ENCODE measurements around the gene CAMK1D. TPM values are rescaled to one million over a fixed set of nuclear protein-coding genes. Genes with fewer than 3 reads are reported as not detected.

The CAMK1D gene
- total RNA-seq, 1 donor from 2014 or later: 6.5 TPM

DNA sequence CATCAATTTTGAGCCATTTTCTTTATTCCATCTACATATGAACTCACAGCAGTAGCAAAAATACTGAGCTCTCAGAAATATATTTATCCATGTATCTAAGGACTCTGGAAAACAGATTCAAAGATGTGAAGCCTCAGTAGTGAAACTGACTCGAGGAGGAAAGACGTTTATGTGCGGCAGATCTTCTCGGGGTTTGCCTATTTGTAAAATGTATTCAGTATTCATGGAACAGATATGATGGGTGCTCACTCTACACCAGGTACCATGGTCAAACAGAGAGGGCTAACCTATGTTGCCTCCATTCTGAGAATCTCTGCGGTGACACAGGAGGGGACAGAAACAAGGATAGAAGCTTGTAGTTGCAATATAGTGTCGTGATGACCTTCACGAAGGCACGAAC is 93.7 kb downstream of the CAMK1D start:
- no peak overlapping the region for H3K27ac Mint-ChIP-seq (ENCODE audit: unreplicated experiment)
- DNase-seq (ENCODE audit: low read depth, low spot score): no peak
- no peaks in the 10 kb centered on the region for H3K36me3 Mint-ChIP-seq (ENCODE audit: low read depth)
- no peak overlapping the region for H3K4me3 Mint-ChIP-seq
- TF ChIP-seq, protein P1, sequence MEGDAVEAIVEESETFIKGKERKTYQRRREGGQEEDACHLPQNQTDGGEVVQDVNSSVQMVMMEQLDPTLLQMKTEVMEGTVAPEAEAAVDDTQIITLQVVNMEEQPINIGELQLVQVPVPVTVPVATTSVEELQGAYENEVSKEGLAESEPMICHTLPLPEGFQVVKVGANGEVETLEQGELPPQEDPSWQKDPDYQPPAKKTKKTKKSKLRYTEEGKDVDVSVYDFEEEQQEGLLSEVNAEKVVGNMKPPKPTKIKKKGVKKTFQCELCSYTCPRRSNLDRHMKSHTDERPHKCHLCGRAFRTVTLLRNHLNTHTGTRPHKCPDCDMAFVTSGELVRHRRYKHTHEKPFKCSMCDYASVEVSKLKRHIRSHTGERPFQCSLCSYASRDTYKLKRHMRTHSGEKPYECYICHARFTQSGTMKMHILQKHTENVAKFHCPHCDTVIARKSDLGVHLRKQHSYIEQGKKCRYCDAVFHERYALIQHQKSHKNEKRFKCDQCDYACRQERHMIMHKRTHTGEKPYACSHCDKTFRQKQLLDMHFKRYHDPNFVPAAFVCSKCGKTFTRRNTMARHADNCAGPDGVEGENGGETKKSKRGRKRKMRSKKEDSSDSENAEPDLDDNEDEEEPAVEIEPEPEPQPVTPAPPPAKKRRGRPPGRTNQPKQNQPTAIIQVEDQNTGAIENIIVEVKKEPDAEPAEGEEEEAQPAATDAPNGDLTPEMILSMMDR (conservative IDR thresholded peaks at IDR 0.05): no peak
- no peaks in the 10 kb centered on the region for H3K27me3 Mint-ChIP-seq (ENCODE audit: low read depth)
- H3K4me1 Mint-ChIP-seq: no peaks in the 10 kb centered on the region
- no peaks in the 10 kb centered on the region for H3K9me3 Mint-ChIP-seq

DNA sequence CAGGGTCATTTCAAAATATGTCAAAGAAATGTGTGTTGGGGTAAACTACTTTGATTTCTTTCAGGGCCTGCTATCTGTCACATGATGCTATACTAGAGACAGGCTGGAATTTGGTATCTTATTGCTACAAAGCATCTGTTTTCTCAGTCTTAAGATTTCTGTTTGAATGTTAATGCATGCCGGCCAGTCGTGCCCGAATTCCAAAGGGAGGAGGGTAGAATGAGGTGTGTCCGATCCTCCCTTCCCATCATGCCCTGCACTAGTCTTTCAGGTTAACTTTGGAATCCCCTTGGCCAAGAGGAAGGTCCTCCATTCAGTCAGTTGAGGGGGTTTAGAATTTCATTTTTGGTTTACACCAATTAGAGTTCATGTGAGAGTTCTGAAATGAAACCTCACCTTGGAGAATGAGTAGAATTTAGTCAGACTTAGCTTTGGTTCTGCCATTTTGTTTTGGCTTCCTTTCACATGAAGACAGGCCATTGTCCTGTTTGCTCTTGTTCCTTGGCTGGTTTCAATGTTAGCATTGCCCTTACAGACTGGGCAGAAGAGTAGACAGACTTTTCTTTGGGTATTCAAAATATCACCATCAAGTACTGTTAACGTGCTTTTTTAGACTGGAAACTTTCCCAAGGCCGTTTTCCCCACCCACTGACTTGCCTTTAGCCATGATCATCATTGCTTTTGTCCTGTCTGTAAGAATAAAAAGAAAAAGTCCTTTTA is 95.8 kb downstream of the CAMK1D start:
- Mint-ChIP-seq H3K9me3 (no peaks in the 10 kb centered on the region), H3K27me3 (ENCODE audit: low read depth) (no peaks in the 10 kb centered on the region), H3K4me3 (no peak overlapping the region), H3K27ac (ENCODE audit: unreplicated experiment) (no peak overlapping the region), H3K36me3 (ENCODE audit: low read depth) (no peaks in the 10 kb centered on the region), H3K4me1 (no peaks in the 10 kb centered on the region)
- TF ChIP-seq, protein P1 (conservative IDR thresholded peaks at IDR 0.05): no peak
- DNase-seq (ENCODE audit: low read depth, low spot score): no peak

DNA sequence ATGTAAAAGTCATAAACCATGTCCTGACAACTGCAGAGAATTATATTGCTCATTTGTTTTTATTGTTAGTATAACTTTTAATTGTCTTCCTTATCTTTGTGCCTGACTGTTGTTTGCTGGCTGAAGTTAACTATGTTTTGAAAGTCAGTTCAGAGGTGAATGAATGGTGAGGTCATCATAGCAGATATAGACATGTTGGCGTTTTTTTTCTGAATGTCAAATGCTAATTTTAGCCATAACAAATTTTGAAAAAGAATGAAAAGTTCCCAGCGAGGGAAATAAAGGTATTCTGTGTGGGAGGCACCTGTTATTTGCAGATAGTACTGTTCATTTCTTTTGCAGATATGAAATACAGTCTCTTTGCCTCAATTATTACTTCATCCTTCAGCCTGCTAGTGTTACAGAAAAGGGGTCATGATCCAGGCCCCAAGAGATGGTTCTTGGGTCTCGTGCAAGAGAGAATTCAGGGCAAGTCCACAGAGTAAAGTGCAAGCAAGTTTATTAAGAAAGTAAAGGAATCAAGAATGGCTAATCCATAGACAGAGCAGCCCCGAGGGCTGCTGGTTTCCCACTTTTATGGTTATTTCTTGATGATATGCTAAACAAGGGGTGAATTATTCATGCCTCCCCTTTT is 96.5 kb downstream of the CAMK1D start:
- H3K4me1 Mint-ChIP-seq: no peaks in the 10 kb centered on the region

DNA sequence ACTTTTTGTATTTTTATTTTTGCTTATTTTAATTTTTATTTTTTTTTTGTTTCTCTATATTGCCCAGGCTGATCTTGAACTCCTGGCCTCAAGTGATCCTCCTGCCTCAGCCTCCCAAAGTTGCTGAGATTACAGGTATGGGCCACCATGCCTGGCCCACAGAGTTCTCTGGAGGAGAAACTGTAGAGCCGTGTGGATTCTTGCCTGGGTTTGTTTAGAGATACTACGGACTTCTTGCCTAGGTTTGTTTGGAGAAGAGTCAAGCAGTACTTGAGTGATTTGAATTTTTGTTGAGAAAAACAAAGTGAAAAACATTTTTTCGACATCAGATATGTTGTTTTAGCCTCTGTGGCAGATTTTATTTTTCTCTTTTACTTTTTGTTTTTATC is 99.0 kb downstream of the CAMK1D start:
- H3K36me3 Mint-ChIP-seq (ENCODE audit: low read depth): no peaks in the 10 kb centered on the region
- H3K27ac Mint-ChIP-seq (ENCODE audit: unreplicated experiment): no peak overlapping the region
- no peak for DNase-seq (ENCODE audit: low read depth, low spot score)
- TF ChIP-seq, protein P1 (conservative IDR thresholded peaks at IDR 0.05): no peak
- H3K27me3 Mint-ChIP-seq (ENCODE audit: low read depth): no peaks in the 10 kb centered on the region
- no peak overlapping the region for H3K4me3 Mint-ChIP-seq
- H3K4me1 Mint-ChIP-seq: no peaks in the 10 kb centered on the region
- H3K9me3 Mint-ChIP-seq: no peaks in the 10 kb centered on the region

More for the DNA sequence above, 96.5 kb downstream of the CAMK1D start:
- H3K27me3 Mint-ChIP-seq (ENCODE audit: low read depth): no peaks in the 10 kb centered on the region
- no peak overlapping the region for H3K4me3 Mint-ChIP-seq
- DNase-seq (ENCODE audit: low read depth, low spot score): no peak
- H3K9me3 Mint-ChIP-seq: no peaks in the 10 kb centered on the region
- no peak overlapping the region for H3K27ac Mint-ChIP-seq (ENCODE audit: unreplicated experiment)
- TF ChIP-seq, protein P1 (conservative IDR thresholded peaks at IDR 0.05): no peak
- no peaks in the 10 kb centered on the region for H3K36me3 Mint-ChIP-seq (ENCODE audit: low read depth)

DNA sequence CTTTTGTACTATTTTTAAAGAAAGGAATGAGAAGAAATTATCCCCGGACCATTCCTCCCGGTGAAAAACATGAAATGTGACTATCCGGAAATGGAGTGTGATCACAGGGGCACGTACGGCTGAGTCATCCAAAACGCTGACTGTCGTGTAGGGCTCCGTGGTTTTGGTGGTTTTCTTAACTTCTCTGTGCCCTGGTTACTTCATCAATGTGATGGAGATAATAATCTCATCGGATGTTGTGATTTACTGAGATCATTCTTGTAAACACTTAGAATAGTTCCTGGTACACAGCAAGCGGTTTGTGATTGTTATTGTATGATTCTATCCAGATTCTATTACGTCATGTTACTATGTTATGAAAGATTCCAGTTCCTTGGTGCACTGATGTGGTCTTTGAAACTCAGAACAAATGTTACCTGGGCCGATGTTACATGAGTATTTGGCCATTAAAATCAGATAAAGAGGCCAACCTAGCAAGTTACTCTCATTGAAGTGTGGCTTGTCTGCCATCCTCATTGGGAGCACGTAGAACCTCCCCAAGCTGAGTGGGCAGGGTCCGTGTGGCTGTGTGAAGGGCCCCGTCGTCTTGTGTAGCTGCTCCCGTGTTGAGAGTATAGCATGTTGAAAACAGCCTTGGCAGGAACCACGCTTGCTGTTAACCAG is 99.5 kb downstream of the CAMK1D start:
- H3K36me3 Mint-ChIP-seq (ENCODE audit: low read depth): no peaks in the 10 kb centered on the region
- no peak for DNase-seq (ENCODE audit: low read depth, low spot score)
- TF ChIP-seq, protein P1 (conservative IDR thresholded peaks at IDR 0.05): no peak
- H3K4me1 Mint-ChIP-seq: no peaks in the 10 kb centered on the region
- no peaks in the 10 kb centered on the region for H3K9me3 Mint-ChIP-seq
- H3K4me3 Mint-ChIP-seq: no peak overlapping the region
- no peaks in the 10 kb centered on the region for H3K27me3 Mint-ChIP-seq (ENCODE audit: low read depth)
- no peak overlapping the region for H3K27ac Mint-ChIP-seq (ENCODE audit: unreplicated experiment)

Data from neural crest cell (in vitro differentiated cells).